ENCODE data around the gene RIPK4. TPM values are rescaled to one million over a fixed set of nuclear protein-coding genes. Genes with fewer than 3 reads are reported as not detected.

RIPK4 gene
- total RNA-seq, 1 experiment from 2014 or later = 24.1 TPM

DNA sequence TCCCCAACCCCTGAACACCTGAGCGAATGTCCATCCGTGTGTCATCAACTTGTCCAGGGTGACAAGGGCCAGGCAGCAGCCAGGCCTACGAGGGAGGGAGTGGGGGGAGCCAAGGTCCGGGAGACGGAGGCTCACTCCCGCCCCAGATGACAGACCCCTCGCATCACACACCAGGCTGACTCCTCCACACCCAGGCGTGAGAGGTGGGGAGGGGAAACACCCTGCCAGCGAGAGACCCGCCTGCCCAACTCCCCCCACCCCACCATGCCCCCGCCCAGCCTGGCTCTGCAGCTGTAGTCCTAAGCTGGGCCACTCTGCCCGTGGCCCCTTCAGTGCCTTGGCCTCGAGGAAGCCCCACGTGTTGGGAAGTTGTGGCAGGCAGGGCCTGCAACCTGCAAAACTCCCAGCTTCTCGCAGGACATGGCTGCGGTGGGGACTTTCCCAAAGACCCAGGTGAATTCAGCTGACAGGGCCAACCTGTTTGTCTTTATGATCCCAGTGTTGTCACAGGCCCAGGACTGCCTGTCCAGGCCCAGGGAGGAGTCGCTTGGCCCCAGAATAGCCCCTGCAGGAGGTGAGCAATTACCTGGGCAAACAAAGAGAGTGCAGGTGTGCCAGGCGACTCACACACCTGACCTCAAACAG lies 62.9 kb downstream of the RIPK4 start:
- peak; percentile 85 to 92 for DNase-seq
- H3K36me3 Mint-ChIP-seq (ENCODE audit: insufficient read depth, unreplicated experiment) = peaks cover 21% of the 10 kb centered on the region
- peaks cover 53% of the 10 kb centered on the region for H3K4me1 ChIP-seq

DNA sequence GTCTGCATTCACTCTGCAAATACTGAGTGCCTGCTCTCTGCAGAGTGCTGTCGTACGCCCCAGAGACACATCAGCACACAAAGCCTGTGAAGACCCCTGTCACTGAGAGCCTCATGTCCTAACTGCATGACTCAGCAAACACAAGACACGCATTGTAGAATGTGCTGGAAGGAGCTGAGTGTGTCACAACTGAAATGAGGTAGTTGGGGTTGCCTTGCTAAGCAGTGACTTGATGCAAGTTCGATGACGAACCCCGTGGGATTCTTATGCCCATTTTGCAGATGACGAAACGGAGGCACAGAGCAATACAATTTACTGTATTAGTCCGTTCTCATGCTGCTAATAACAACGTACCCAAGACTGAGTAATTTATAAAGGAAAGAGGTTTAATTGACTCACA lies 65.1 kb downstream of the RIPK4 start:
- ChIA-PET POLR2A (no interaction called here), CTCF (no interaction called here)
- peaks cover 11% of the 10 kb centered on the region for H3K36me3 Mint-ChIP-seq (ENCODE audit: insufficient read depth, unreplicated experiment)
- intact Hi-C loops (cut with micrococcal nuclease; ENCODE audit: unreplicated experiment) = no loop called here
- H3K9me3 ChIP-seq = no peaks in the 10 kb centered on the region
- H3K4me1 Mint-ChIP-seq (ENCODE audit: low read depth, unreplicated experiment) = peaks cover 30% of the 10 kb centered on the region
- H3K27me3 ChIP-seq (replicated peaks; ENCODE audit: control insufficient read depth, insufficient read depth, low read length) = no peaks in the 10 kb centered on the region
- no peak overlapping the region for H3K4me3 ChIP-seq (ENCODE audit: low read depth, low read length)
- peaks cover 41% of the 10 kb centered on the region for H3K4me1 ChIP-seq
- H3K36me3 ChIP-seq (ENCODE audit: control insufficient read depth, insufficient read depth, low read length) = no peaks in the 10 kb centered on the region
- no peak overlapping the region for H3K4me3 Mint-ChIP-seq (ENCODE audit: unreplicated experiment)
- H3K27me3 Mint-ChIP-seq (ENCODE audit: insufficient read depth, unreplicated experiment) = no peaks in the 10 kb centered on the region
- DNase-seq = no peak
- H3K27ac Mint-ChIP-seq (ENCODE audit: unreplicated experiment) = peak overlapping the region; percentile 34
- TF ChIP-seq, protein P1, sequence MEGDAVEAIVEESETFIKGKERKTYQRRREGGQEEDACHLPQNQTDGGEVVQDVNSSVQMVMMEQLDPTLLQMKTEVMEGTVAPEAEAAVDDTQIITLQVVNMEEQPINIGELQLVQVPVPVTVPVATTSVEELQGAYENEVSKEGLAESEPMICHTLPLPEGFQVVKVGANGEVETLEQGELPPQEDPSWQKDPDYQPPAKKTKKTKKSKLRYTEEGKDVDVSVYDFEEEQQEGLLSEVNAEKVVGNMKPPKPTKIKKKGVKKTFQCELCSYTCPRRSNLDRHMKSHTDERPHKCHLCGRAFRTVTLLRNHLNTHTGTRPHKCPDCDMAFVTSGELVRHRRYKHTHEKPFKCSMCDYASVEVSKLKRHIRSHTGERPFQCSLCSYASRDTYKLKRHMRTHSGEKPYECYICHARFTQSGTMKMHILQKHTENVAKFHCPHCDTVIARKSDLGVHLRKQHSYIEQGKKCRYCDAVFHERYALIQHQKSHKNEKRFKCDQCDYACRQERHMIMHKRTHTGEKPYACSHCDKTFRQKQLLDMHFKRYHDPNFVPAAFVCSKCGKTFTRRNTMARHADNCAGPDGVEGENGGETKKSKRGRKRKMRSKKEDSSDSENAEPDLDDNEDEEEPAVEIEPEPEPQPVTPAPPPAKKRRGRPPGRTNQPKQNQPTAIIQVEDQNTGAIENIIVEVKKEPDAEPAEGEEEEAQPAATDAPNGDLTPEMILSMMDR (IDR thresholded peaks at IDR 0.05; ENCODE audit: insufficient read depth in 1 of 2, low read depth in 1 of 2, low read length in 1 of 2, severe bottlenecking in 1 of 2, unreplicated experiment in 1 of 2) = no peak
- no peaks in the 10 kb centered on the region for H3K9me3 Mint-ChIP-seq (ENCODE audit: unreplicated experiment)
- no TSS peak for BruUV-seq (replicated peaks)

More for the DNA sequence above, 62.9 kb downstream of the RIPK4 start:
- H3K27ac Mint-ChIP-seq (ENCODE audit: unreplicated experiment) = peak overlapping the region; percentile 67
- ChIA-PET POLR2A (interaction anchor here (1.4 kb wide), 1 partner anchor 26 kb away, joined by 5 read pairs; no protein-coding TSS in a partner anchor), CTCF (interaction anchor here (0.6 to 1.7 kb wide), 3 partner anchors 20 to 91 kb away, joined by 3 to 13 read pairs (median 6); no protein-coding TSS in a partner anchor)
- no TSS peak for BruUV-seq (replicated peaks)
- H3K9me3 ChIP-seq = no peaks in the 10 kb centered on the region
- TF ChIP-seq, protein P1 (IDR thresholded peaks at IDR 0.05; ENCODE audit: insufficient read depth in 1 of 2, low read depth in 1 of 2, low read length in 1 of 2, severe bottlenecking in 1 of 2, unreplicated experiment in 1 of 2) = no peak
- no peaks in the 10 kb centered on the region for H3K27me3 ChIP-seq (replicated peaks; ENCODE audit: control insufficient read depth, insufficient read depth, low read length)
- H3K36me3 ChIP-seq (ENCODE audit: control insufficient read depth, insufficient read depth, low read length) = peaks cover 2% of the 10 kb centered on the region; the same call in 1 of the 2 replicates
- peaks cover 10% of the 10 kb centered on the region for H3K9me3 Mint-ChIP-seq (ENCODE audit: unreplicated experiment)
- no peaks in the 10 kb centered on the region for H3K27me3 Mint-ChIP-seq (ENCODE audit: insufficient read depth, unreplicated experiment)
- peak overlapping the region; percentile 28 for H3K4me3 Mint-ChIP-seq (ENCODE audit: unreplicated experiment)
- intact Hi-C loops (cut with micrococcal nuclease; ENCODE audit: unreplicated experiment) = loop anchor here (1.0 kb wide), 2 partner anchors 11 to 25 kb away; no protein-coding TSS in a partner anchor
- H3K4me3 ChIP-seq (ENCODE audit: low read depth, low read length) = no peak overlapping the region
- H3K4me1 Mint-ChIP-seq (ENCODE audit: low read depth, unreplicated experiment) = peaks cover 42% of the 10 kb centered on the region

DNA sequence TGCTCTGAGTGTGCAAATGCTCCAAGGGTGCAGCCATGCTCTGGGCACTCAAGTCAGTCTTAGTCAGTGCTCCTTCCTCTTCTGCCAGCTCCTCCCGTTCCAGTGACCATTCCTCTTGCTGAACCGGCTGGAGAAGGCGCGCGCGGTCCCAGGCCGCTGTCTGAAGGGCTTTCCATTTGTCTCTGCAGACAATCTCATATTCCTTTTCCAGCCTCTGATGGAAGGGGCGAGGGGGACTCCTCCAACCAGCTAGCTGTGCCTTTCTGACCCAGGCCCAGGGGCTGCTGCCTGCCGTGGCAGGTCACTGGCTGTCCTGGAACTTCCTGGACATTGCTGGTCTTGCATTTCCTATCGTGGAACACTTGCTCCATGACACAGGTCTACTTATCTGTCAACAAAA lies 67.5 kb downstream of the RIPK4 start:
- H3K4me3 ChIP-seq (ENCODE audit: low read depth, low read length) = no peak overlapping the region
- intact Hi-C loops (cut with micrococcal nuclease; ENCODE audit: unreplicated experiment) = no loop called here
- no peaks in the 10 kb centered on the region for H3K27me3 Mint-ChIP-seq (ENCODE audit: insufficient read depth, unreplicated experiment)
- H3K27me3 ChIP-seq (replicated peaks; ENCODE audit: control insufficient read depth, insufficient read depth, low read length) = no peaks in the 10 kb centered on the region
- BruUV-seq (replicated peaks) = no TSS peak
- H3K4me1 ChIP-seq = peaks cover 16% of the 10 kb centered on the region
- H3K9me3 ChIP-seq = no peaks in the 10 kb centered on the region
- no peak overlapping the region for H3K27ac Mint-ChIP-seq (ENCODE audit: unreplicated experiment)
- H3K9me3 Mint-ChIP-seq (ENCODE audit: unreplicated experiment) = peaks cover 5% of the 10 kb centered on the region
- TF ChIP-seq, protein P1 (IDR thresholded peaks at IDR 0.05; ENCODE audit: insufficient read depth in 1 of 2, low read depth in 1 of 2, low read length in 1 of 2, severe bottlenecking in 1 of 2, unreplicated experiment in 1 of 2) = no peak
- CTCF ChIA-PET = no interaction called here
- H3K4me3 Mint-ChIP-seq (ENCODE audit: unreplicated experiment) = no peak overlapping the region
- H3K36me3 Mint-ChIP-seq (ENCODE audit: insufficient read depth, unreplicated experiment) = no peaks in the 10 kb centered on the region
- H3K4me1 Mint-ChIP-seq (ENCODE audit: low read depth, unreplicated experiment) = peaks cover 8% of the 10 kb centered on the region
- POLR2A ChIA-PET = no interaction called here
- no peak for DNase-seq
- no peaks in the 10 kb centered on the region for H3K36me3 ChIP-seq (ENCODE audit: control insufficient read depth, insufficient read depth, low read length)
